GM12891 (cell line): Measurements from ENCODE around the gene SDC1.

ENCODE experiments used
- POLR2A ChIP-seq: IDR thresholded peaks from 2 replicates; pipeline ENCODE4 v1.6.1; 2011; ENCODE audit warnings: low read depth, low read length, control low read depth
- POLR2AphosphoS5 ChIP-seq: IDR thresholded peaks from 2 replicates; pipeline ENCODE4 v1.6.1; 2011; ENCODE audit warnings: low read depth, low read length, control low read depth
- TAF1 ChIP-seq: IDR thresholded peaks from 2 replicates; pipeline ENCODE4 v1.6.1; 2011; ENCODE audit warnings: low read depth, low read length, control low read depth

- TF ChIP-seq POLR2A (no peak), TAF1 (no peak), POLR2AphosphoS5 (no peak)
These were observed 1.2 kb upstream of the SDC1 start for GRCh38 chr2:20226152-20226545.
